RPMI8226 (cell line): ENCODE measurements around the gene KLF17.
"Not testable (repeated sequence)": the region's sequence is repeated elsewhere in the genome, so short reads cannot be mapped to it uniquely, and the experiment has no call there.

ENCODE experiments used
- DNase-seq: peaks from one replicate; pipeline ENCODE4 v3.0.0-alpha.2; 2015

The KLF17 gene

GRCh38 chr1:44111861-44112260 lies 6.8 kb upstream of the KLF17 start:
- no peak for DNase-seq

DNA sequence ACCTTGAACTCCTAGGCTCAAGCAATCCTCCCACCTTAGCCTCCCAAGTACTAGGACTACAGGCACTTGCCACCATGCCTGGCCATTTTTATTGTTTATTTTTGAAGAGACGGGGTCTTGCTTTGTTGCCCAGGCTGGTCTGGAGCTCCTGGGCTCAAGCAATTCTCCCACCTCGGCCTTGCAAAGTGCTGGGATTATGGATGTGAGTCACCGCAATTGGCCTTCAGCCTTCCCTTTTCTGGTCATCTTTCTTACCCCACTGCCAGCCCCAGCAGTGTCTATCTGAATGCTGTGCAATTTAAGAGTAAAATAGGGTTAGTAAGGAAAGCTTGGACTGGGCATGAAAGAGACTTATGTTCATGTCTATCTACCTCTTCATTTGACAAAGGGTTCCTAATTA lies 6.1 kb upstream of the KLF17 start:
- no peak for DNase-seq

- DNase-seq, result no peak
Observed at GRCh38 chr1:44113095-44113609, 5.5 kb upstream of the KLF17 start.

DNA sequence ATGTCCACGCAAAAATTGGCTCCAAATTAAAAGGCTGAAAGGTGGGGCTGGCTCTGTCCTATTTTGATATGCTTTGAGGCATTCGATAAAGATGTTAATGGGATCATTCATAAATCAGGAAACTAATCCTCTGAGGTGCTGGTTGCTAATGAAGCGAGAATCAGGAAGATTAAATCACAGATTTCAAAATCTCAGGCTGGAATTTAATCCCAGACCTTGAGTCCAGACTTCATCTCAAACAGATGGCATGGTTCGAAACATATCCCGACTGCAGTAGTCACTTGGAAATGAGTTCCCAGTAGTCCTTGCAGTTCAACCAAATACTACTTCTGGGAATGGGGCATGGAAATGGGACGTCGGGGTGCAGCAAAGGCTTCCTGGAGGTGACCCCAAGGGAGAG lies 4.5 kb upstream of the KLF17 start:
- no peak for DNase-seq

DNA sequence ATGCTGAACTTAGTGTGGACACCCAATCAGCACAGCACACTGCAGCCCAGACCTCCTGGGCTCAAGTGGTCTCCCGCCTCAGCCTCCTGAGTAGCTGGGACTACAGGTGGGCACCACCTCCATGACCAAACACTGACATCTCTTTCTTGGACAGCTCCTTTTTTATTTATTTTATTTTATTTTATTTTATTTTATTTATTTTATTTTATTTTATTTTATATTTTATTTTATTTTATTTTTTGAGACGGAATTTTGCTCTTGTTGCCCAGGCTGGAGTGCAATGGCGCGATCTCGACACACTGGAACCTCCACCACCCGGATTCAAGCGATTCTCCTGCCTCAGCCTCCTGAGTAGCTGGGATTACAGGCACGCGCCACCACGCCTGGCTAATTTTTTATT lies 1.3 kb upstream of the KLF17 start:
- DNase-seq, result not testable (repeated sequence)

DNA sequence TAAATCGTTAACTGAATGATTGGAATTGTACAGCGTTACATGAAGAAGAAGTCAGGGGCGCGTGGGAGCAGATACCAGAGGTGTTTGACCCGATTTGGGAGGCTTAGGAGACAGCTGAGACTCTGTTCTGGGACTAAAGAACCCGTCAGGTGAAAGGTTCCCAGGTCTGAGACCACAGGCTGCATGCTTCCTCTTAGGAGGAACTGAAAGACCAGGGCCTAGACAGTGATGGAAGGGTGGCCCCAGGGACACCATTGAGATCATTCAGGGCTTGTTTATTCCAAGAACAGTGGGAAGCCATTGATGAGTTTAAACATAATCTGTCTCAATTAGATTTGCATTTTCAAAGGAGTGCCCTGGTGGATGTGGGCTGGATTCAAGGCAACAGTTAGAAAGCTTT lies 904 bp downstream of the KLF17 start:
- peak; percentile 21 for DNase-seq

GRCh38 chr1:44120398-44120949 lies 1.9 kb downstream of the KLF17 start:
- no peak for DNase-seq

GRCh38 chr1:44129616-44130500 lies 11.2 kb downstream of the KLF17 start:
- DNase-seq, result no peak

- DNase-seq, result no peak
Observed at GRCh38 chr1:44131411-44131810, 12.8 kb downstream of the KLF17 start.

GRCh38 chr1:44134071-44134920 lies 15.7 kb downstream of the KLF17 start:
- DNase-seq, result no peak

DNA sequence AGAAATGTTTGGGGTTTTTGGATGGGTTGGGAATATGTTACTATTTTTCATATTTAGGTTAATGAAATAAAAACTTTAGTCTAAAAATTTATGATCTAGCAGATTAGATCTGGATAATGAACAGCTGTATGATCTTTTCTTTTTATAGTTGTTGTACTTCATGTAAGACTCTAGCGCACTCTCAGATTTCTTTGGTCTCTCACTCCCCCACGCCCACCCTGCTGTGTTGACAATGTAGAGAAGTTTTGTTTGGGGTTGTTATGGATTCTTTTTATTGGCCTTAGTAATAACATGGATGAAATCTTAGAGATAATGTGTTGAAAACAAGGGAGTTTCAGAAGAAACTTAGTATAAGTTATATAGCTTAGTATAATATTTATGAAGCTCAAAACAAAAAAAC lies 17.3 kb downstream of the KLF17 start:
- DNase-seq, result no peak

DNA sequence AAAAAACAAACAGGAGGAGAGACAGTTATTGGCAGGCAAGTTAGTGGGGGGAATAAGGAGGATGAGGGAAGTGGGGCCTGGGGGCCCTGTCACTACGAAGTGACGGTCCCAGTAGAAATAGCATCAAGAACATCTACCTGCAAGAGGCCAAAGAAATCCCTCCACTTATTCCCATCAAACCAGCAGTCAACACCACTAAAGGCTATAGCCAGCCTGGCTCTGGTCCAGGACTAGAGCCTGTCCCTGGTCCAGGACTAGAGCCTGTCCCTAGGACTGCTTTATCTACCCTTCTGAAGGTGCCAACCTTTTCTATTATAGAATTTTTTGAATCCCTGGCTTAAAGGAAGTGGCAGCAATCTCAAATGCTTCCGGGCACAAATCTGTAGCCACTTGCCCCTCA lies 19.6 kb downstream of the KLF17 start:
- DNase-seq, result no peak

- DNase-seq, result not testable (repeated sequence)
Observed at GRCh38 chr1:44139565-44139964, 20.9 kb downstream of the KLF17 start.

DNA sequence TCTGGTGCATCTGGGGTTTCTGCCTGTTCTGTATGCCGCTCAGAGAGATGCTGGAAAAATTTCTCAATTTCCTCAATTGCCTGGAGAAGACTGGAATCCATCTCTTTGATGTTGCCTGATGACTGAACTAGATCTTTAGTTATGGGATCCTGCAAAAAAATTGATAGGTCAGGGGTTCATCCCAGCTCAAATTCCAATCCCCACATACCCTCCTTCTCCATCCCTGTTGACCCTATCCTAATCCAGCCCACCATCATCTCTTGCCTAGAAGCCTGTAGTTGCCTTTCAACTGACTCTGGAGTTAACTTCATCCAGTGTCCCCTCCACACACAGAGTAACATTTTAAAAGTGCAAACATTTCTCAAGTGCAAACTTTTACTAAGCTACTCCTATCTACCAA lies 22.9 kb downstream of the KLF17 start, which contains the start of gene KLF18:
TSS of gene KLF18 (minus strand) at position 101 of the 400 bp plus-strand sequence. CDS start at position 101, 0 bp downstream.
- DNase-seq, result no peak

GRCh38 chr1:44144962-44145756 lies 26.5 kb downstream of the KLF17 start:
- DNase-seq, result no peak

GRCh38 chr1:44146536-44147361 lies 28.1 kb downstream of the KLF17 start:
- peak; percentile 23 for DNase-seq

- no peak for DNase-seq
Observed at GRCh38 chr1:44147582-44147981, 29.0 kb downstream of the KLF17 start.

DNA sequence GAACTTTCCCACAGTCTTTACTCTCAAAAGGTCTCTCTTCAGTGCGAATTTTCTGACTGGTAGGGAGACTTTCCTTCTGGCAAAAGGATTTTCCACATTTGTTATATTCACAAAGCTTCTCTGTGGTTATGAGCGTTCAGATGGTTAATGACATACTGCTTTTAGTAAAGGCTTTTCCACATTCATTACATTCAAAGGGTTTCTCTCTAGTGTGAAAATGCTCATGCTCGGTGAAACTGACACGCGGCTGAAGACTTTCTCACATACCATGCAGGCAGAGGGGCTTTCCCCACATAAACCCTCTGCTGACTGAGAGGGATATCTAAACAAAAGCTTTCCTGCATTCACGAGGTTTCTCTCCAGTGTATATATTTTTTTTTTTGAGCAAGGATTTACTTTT lies 32.7 kb downstream of the KLF17 start:
- no peak for DNase-seq

DNA sequence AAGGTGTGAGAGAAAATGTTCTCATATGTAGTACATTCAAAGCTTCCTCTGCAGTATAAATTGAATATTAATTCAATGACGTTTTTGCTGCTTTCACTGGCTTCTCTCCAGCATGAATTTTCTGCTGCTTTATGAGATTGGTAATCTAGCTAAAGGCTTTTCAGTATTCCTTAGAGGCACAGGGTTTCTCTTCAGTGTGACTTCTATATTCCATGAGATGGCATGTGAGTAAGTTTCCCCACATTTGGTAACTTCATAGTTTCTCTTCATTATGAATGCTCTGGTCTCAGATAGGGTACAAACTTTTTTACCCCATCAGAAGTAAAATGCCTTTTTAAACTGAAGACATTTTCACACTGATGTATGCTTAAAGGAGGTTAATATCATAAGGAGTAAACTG lies 33.2 kb downstream of the KLF17 start:
- no peak for DNase-seq

- no peak for DNase-seq
Observed at GRCh38 chr1:44152692-44153091, 34.1 kb downstream of the KLF17 start.

DNA sequence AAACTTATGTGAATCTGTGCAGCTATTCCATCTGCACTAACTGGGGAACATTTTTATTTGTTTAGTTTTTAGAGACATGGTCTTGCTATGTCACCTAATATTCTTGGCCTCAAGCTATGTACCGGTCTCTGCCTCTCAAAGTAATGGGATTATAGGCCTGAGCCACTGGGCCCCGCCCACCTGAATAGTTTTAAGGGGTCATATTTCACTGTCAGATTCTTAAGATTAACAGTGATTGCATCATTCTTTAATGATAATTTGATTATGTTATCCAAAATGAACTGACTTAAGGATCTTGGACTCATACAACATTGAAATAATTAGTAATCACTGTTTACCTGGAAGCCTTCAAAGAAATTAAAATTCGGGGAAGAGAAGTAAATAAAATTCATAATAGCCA lies 35.4 kb downstream of the KLF17 start:
- no peak for DNase-seq

DNA sequence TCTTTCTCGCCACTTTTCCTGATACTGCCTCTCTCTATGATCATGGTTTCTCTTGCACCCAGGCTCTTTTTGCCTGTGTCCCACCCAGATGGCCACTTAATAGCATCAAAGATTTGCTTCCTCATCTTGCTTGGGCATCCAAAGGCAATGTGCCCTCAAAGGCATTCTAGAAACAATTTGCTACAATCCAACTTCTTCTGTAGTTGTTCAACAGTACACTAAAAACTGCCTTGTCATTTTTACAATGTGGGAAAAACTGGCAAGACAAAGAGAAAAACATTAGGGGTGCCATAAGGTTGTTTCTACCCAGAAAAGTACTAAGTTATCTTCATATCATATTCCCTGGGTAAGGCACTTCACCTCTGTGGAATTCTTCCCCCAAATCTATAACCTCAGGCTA lies 39.3 kb downstream of the KLF17 start:
- DNase-seq, result no peak
